ENCODE results near the gene VWC2.

Gene VWC2

DNA sequence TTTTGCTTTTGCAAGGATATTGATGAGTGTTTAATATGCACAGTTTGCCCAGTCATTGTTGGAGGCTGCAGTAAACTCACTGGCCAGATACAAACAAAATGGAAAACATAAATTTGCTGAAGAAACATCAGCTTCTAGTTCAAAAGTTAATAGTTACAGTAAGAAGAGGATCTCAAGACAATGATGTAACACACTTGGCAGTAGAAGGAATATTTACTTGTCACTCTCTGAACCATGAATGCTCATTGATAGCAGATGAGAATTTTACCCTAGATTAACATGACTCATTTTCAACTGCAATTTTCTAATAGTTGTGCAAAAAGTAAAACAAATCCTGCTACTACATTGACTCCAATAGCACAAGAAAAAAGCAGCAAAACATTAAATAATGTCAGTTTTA is 47.7 kb downstream of the VWC2 start:
- CTCF ChIA-PET: no interaction called here

DNA sequence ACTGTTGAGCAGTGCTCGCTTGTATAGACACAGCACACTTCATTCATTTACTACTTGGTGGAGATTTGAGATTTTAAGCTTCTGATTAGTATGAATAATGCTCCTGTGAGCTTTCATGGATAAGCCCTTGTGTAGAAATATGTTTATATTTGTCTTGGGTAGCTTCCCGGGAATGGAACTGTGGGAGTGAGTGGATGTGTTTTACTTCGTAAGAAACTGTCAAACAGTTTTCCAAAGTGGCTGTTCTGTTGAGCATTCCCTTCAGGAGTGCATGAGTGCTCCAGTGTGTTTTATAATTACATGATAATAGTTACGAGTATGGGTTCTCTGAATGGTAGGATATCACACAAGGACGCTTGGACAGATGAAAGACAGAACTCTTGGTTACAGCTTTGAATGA is 49.4 kb downstream of the VWC2 start:
- POLR2A ChIA-PET: no interaction called here
- CTCF ChIA-PET: no interaction called here
- H3K36me3 ChIP-seq (ENCODE audit: control insufficient read depth in 2 of 2, insufficient read depth in 1 of 2, low read length in 2 of 2): no peaks in the 10 kb centered on the region
- H3K9me3 ChIP-seq (ENCODE audit: control insufficient read depth, insufficient read depth, low read depth, low read length): no peaks in the 10 kb centered on the region
- TF ChIP-seq ZNF658 (tag by site-specific recombination; IDR thresholded peaks at IDR 0.05) (no peak), RBAK (tag by site-specific recombination; IDR thresholded peaks at IDR 0.05) (no peak), ZNF266 (tag by site-specific recombination; IDR thresholded peaks at IDR 0.05; ENCODE audit: low read depth) (no peak), ZNF514 (tag by site-specific recombination; IDR thresholded peaks at IDR 0.05) (no peak), ZIC2 (tag by site-specific recombination; IDR thresholded peaks at IDR 0.05) (no peak), SCRT2 (tag by site-specific recombination; IDR thresholded peaks at IDR 0.05) (no peak), ZNF777 (tag by site-specific recombination; IDR thresholded peaks at IDR 0.05; ENCODE audit: borderline replicate concordance) (no peak)
- TF ChIP-seq, protein P1, sequence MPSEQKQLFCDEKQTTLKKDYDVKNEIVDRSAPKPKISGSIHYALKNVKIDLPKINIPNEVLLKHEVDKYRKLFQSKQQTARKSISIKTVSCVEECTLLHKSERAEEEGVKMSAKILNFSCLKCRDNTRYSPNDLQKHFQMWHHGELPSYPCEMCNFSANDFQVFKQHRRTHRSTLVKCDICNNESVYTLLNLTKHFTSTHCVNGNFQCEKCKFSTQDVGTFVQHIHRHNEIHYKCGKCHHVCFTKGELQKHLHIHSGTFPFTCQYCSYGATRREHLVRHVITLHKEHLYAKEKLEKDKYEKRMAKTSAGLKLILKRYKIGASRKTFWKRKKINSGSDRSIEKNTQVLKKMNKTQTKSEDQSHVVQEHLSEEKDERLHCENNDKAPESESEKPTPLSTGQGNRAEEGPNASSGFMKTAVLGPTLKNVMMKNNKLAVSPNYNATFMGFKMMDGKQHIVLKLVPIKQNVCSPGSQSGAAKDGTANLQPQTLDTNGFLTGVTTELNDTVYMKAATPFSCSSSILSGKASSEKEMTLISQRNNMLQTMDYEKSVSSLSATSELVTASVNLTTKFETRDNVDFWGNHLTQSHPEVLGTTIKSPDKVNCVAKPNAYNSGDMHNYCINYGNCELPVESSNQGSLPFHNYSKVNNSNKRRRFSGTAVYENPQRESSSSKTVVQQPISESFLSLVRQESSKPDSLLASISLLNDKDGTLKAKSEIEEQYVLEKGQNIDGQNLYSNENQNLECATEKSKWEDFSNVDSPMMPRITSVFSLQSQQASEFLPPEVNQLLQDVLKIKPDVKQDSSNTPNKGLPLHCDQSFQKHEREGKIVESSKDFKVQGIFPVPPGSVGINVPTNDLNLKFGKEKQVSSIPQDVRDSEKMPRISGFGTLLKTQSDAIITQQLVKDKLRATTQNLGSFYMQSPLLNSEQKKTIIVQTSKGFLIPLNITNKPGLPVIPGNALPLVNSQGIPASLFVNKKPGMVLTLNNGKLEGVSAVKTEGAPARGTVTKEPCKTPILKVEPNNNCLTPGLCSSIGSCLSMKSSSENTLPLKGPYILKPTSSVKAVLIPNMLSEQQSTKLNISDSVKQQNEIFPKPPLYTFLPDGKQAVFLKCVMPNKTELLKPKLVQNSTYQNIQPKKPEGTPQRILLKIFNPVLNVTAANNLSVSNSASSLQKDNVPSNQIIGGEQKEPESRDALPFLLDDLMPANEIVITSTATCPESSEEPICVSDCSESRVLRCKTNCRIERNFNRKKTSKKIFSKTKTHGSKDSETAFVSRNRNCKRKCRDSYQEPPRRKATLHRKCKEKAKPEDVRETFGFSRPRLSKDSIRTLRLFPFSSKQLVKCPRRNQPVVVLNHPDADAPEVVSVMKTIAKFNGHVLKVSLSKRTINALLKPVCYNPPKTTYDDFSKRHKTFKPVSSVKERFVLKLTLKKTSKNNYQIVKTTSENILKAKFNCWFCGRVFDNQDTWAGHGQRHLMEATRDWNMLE (tag by site-specific recombination; conservative IDR thresholded peaks at IDR 0.05; ENCODE audit: low read depth): no peak
- TF ChIP-seq, protein P2, sequence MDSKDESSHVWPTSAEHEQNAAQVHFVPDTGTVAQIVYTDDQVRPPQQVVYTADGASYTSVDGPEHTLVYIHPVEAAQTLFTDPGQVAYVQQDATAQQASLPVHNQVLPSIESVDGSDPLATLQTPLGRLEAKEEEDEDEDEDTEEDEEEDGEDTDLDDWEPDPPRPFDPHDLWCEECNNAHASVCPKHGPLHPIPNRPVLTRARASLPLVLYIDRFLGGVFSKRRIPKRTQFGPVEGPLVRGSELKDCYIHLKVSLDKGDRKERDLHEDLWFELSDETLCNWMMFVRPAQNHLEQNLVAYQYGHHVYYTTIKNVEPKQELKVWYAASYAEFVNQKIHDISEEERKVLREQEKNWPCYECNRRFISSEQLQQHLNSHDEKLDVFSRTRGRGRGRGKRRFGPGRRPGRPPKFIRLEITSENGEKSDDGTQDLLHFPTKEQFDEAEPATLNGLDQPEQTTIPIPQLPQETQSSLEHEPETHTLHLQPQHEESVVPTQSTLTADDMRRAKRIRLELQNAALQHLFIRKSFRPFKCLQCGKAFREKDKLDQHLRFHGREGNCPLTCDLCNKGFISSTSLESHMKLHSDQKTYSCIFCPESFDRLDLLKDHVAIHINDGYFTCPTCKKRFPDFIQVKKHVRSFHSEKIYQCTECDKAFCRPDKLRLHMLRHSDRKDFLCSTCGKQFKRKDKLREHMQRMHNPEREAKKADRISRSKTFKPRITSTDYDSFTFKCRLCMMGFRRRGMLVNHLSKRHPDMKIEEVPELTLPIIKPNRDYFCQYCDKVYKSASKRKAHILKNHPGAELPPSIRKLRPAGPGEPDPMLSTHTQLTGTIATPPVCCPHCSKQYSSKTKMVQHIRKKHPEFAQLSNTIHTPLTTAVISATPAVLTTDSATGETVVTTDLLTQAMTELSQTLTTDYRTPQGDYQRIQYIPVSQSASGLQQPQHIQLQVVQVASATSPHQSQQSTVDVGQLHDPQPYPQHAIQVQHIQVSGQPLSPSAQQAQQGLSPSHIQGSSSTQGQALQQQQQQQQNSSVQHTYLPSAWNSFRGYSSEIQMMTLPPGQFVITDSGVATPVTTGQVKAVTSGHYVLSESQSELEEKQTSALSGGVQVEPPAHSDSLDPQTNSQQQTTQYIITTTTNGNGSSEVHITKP (tag by site-specific recombination; IDR thresholded peaks at IDR 0.05): no peak
- TF ChIP-seq, protein P3, sequence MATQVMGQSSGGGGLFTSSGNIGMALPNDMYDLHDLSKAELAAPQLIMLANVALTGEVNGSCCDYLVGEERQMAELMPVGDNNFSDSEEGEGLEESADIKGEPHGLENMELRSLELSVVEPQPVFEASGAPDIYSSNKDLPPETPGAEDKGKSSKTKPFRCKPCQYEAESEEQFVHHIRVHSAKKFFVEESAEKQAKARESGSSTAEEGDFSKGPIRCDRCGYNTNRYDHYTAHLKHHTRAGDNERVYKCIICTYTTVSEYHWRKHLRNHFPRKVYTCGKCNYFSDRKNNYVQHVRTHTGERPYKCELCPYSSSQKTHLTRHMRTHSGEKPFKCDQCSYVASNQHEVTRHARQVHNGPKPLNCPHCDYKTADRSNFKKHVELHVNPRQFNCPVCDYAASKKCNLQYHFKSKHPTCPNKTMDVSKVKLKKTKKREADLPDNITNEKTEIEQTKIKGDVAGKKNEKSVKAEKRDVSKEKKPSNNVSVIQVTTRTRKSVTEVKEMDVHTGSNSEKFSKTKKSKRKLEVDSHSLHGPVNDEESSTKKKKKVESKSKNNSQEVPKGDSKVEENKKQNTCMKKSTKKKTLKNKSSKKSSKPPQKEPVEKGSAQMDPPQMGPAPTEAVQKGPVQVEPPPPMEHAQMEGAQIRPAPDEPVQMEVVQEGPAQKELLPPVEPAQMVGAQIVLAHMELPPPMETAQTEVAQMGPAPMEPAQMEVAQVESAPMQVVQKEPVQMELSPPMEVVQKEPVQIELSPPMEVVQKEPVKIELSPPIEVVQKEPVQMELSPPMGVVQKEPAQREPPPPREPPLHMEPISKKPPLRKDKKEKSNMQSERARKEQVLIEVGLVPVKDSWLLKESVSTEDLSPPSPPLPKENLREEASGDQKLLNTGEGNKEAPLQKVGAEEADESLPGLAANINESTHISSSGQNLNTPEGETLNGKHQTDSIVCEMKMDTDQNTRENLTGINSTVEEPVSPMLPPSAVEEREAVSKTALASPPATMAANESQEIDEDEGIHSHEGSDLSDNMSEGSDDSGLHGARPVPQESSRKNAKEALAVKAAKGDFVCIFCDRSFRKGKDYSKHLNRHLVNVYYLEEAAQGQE (tag by site-specific recombination; IDR thresholded peaks at IDR 0.05): no peak
- no peaks in the 10 kb centered on the region for H3K4me1 ChIP-seq (ENCODE audit: control insufficient read depth, insufficient read depth, low read length)
- H3K27ac ChIP-seq (ENCODE audit: extremely low read depth, low read depth, low read length): no peak overlapping the region
- no peak overlapping the region for H3K4me3 ChIP-seq (ENCODE audit: low read depth, low read length)

More for the DNA sequence above, 47.7 kb downstream of the VWC2 start:
- no peaks in the 10 kb centered on the region for H3K36me3 ChIP-seq (ENCODE audit: control insufficient read depth in 2 of 2, insufficient read depth in 1 of 2, low read length in 2 of 2)
- no peak overlapping the region for H3K4me3 ChIP-seq (ENCODE audit: low read depth, low read length)
- no peak for TF ChIP-seq ZNF549 (tag by site-specific recombination; IDR thresholded peaks at IDR 0.05)
- TF ChIP-seq, protein P4, sequence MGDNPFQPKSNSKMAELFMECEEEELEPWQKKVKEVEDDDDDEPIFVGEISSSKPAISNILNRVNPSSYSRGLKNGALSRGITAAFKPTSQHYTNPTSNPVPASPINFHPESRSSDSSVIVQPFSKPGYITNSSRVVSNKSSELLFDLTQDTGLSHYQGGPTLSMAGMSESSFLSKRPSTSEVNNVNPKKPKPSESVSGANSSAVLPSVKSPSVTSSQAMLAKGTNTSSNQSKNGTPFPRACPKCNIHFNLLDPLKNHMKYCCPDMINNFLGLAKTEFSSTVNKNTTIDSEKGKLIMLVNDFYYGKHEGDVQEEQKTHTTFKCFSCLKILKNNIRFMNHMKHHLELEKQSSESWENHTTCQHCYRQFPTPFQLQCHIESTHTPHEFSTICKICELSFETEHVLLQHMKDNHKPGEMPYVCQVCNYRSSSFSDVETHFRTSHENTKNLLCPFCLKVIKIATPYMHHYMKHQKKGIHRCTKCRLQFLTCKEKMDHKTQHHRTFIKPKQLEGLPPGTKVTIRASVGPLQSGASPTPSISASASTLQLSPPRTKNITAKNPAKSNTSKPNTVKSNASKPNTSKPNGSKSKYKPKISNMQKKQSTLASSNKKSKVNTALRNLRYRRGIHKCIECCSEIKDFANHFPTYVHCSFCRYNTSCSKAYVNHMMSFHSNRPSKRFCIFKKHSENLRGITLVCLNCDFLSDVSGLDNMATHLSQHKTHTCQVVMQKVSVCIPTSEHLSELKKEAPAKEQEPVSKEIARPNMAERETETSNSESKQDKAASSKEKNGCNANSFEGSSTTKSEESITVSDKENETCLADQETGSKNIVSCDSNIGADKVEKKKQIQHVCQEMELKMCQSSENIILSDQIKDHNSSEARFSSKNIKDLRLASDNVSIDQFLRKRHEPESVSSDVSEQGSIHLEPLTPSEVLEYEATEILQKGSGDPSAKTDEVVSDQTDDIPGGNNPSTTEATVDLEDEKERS (tag by site-specific recombination; IDR thresholded peaks at IDR 0.05): no peak
- TF ChIP-seq BCL11A (tag by site-specific recombination; IDR thresholded peaks at IDR 0.05; ENCODE audit: low read depth): no peak
- TF ChIP-seq, protein P5, sequence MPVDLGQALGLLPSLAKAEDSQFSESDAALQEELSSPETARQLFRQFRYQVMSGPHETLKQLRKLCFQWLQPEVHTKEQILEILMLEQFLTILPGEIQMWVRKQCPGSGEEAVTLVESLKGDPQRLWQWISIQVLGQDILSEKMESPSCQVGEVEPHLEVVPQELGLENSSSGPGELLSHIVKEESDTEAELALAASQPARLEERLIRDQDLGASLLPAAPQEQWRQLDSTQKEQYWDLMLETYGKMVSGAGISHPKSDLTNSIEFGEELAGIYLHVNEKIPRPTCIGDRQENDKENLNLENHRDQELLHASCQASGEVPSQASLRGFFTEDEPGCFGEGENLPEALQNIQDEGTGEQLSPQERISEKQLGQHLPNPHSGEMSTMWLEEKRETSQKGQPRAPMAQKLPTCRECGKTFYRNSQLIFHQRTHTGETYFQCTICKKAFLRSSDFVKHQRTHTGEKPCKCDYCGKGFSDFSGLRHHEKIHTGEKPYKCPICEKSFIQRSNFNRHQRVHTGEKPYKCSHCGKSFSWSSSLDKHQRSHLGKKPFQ (tag by site-specific recombination; IDR thresholded peaks at IDR 0.05): no peak
- no peak for TF ChIP-seq YY2 (tag by site-specific recombination; IDR thresholded peaks at IDR 0.05)
- H3K27ac ChIP-seq (ENCODE audit: extremely low read depth, low read depth, low read length): no peak overlapping the region
- no peaks in the 10 kb centered on the region for H3K4me1 ChIP-seq (ENCODE audit: control insufficient read depth, insufficient read depth, low read length)
- H3K9me3 ChIP-seq (ENCODE audit: control insufficient read depth, insufficient read depth, low read depth, low read length): no peaks in the 10 kb centered on the region
- POLR2A ChIA-PET: no interaction called here

Data from HEK293 (cell line).